Neural progenitor cell (in vitro differentiated cells): Measurements from ENCODE around the gene OGDHL. TPM values are rescaled to one million over a fixed set of nuclear protein-coding genes. Genes with fewer than 3 reads are reported as not detected.

Experiments
- DNase-seq: peaks from one replicate; pipeline ENCODE4 v3.0.0-alpha.2; 2016; ENCODE audit warnings: low spot score
- H2AFZ ChIP-seq: fragments of 200-600 bp; sonication (generic); replicated peaks from 2 replicates; pipeline ENCODE4 v1.6.1; 2016; ENCODE audit warnings: antibody characterized with exemption
- H3F3A ChIP-seq: fragments of 200-600 bp; sonication (generic); 2 replicates; pipeline ENCODE4 v1.6.1; 2016; ENCODE audit warnings: antibody characterized with exemption, low read depth
- H3K27ac ChIP-seq: fragments of 200-600 bp; sonication (generic); 2 replicates; pipeline ENCODE4 v1.5.1; 2016; ENCODE audit warnings: mild to moderate bottlenecking
- H3K27me3 ChIP-seq: fragments of 200-600 bp; sonication (generic); 2 replicates; pipeline ENCODE4 v1.6.1; 2016; ENCODE audit warnings: mild to moderate bottlenecking, moderate library complexity
- H3K36me3 ChIP-seq: fragments of 200-600 bp; sonication (generic); 2 replicates; pipeline ENCODE4 v1.5.1; 2016
- H3K4me1 ChIP-seq: fragments of 200-600 bp; sonication (generic); 2 replicates; pipeline ENCODE4 v1.6.1; 2016; ENCODE audit warnings: mixed run types
- H3K4me2 ChIP-seq: fragments of 200-600 bp; sonication (generic); 2 replicates; pipeline ENCODE4 v1.6.1; 2016
- H3K4me3 ChIP-seq: fragments of 200-600 bp; sonication (generic); 2 replicates; pipeline ENCODE4 v1.5.1; 2016
- H3K79me2 ChIP-seq: fragments of 200-600 bp; sonication (generic); 2 replicates; pipeline ENCODE4 v1.6.1; 2016; ENCODE audit warnings: low read depth
- H3K9ac ChIP-seq: fragments of 200-600 bp; sonication (generic); 2 replicates; pipeline ENCODE4 v1.6.1; 2016
- H3K9me3 ChIP-seq: fragments of 200-600 bp; sonication (generic); 2 replicates; pipeline ENCODE4 v1.5.1; 2016; ENCODE audit warnings: low read depth
- H4K20me1 ChIP-seq: fragments of 200-600 bp; sonication (generic); 2 replicates; pipeline ENCODE4 v1.6.1; 2016; ENCODE audit warnings: low read depth
- H3K27ac Mint-ChIP-seq: 3 replicates; pipeline ENCODE4 v1.8.0; 2021; ENCODE audit warnings: mixed read lengths
- H3K27me3 Mint-ChIP-seq: 2 replicates; pipeline ENCODE4 v1.8.0; 2022; ENCODE audit warnings: low read depth, mild to moderate bottlenecking, inconsistent platforms, moderate library complexity, mixed read lengths; ENCODE audit not compliant: insufficient read depth
- H3K36me3 Mint-ChIP-seq: 3 replicates; pipeline ENCODE4 v1.8.0; 2021; ENCODE audit warnings: mixed read lengths
- H3K4me1 Mint-ChIP-seq: 3 replicates; pipeline ENCODE4 v1.8.0; 2021; ENCODE audit warnings: mixed read lengths
- H3K4me3 Mint-ChIP-seq: 3 replicates; pipeline ENCODE4 v1.8.0; 2021; ENCODE audit warnings: mild to moderate bottlenecking, moderate library complexity, mixed read lengths
- H3K9me3 Mint-ChIP-seq: 3 replicates; pipeline ENCODE4 v1.8.0; 2020; ENCODE audit warnings: mixed read lengths
- CTCF ChIP-seq: fragments of 200-600 bp; sonication (generic); IDR thresholded peaks from 2 replicates; pipeline ENCODE4 v1.5.1; 2017; ENCODE audit warnings: antibody characterized with exemption, mild to moderate bottlenecking
- EZH2 ChIP-seq: fragments of 200-600 bp; sonication (generic); IDR thresholded peaks from 2 replicates; pipeline ENCODE4 v1.6.1; 2017; ENCODE audit warnings: antibody characterized with exemption, mild to moderate bottlenecking, moderate library complexity
- EZH2phosphoT487 ChIP-seq: fragments of 200-600 bp; sonication (generic); IDR thresholded peaks from 2 replicates; pipeline ENCODE4 v1.6.1; 2017; ENCODE audit warnings: antibody characterized with exemption
- total RNA-seq: library from RNA; depleted of rRNA; stranded (reverse); fragments of >200 nt; gene quantifications from 2 replicates; pipeline ENCODE4 v1.2.3, GENCODE V29; 2015; ENCODE audit warnings: low replicate concordance

Gene OGDHL
- total RNA-seq, 1 donor from 2014 or later, result 0.34 TPM

- no peaks in the 10 kb centered on the region for H3K4me1 Mint-ChIP-seq
- Histone ChIP-seq H3K4me2 (no peak overlapping the region), H3F3A (no peaks in the 10 kb centered on the region), H2AFZ (no peak overlapping the region), H3K4me1 (no peaks in the 10 kb centered on the region), H3K9me3 (no peaks in the 10 kb centered on the region), H3K27me3 (no peaks in the 10 kb centered on the region), H3K27ac (no peak overlapping the region), H4K20me1 (no peaks in the 10 kb centered on the region), H3K36me3 (no peaks in the 10 kb centered on the region), H3K4me3 (no peak overlapping the region), H3K9ac (no peak overlapping the region), H3K79me2 (no peaks in the 10 kb centered on the region)
- no peak overlapping the region for H3K4me3 Mint-ChIP-seq
- H3K27me3 Mint-ChIP-seq, result peaks cover 5% of the 10 kb centered on the region
- H3K9me3 Mint-ChIP-seq, result no peaks in the 10 kb centered on the region
- no peak overlapping the region for H3K27ac Mint-ChIP-seq
- TF ChIP-seq CTCF (no peak), EZH2phosphoT487 (no peak), EZH2 (no peak)
- no peak for DNase-seq
- peaks cover 2% of the 10 kb centered on the region for H3K36me3 Mint-ChIP-seq
These were observed 25.5 kb downstream of the OGDHL start for GRCh38 chr10:49736564-49737113.

DNA sequence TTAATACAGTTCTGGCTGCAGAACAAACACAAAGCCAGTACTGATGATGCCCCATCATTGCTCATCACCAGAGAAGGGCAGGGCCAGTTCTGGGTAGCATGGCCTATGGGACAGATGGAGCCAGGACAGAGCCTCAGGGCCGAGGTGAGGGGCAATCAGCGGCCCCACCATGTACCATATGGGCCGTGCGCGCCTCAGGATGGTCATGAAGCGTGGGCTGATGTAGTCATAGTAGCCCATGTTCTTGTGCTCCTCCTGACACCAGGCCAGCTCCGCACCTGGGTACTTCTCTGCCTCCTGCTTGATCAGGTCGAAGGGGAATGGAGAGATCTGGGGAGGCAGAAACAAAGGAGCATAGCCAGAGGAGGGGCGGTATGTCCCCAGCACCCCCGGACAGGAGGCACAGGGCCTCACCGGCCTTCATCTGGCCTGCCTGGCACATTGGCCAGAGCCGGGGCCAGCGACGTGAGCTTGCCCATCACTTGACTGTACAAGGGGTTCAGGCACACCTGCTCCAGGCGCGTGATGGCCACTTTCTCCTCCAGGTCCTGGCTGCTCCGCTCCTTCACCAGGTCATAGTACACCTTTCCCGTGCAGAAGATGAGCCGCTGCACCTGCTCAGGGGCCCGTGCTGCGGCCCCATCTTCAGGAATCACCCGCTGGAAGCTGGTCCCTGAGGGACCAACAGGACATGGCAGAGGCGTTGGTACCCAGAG is 26.1 kb downstream of the OGDHL start:
- no peaks in the 10 kb centered on the region for H4K20me1 ChIP-seq
- no peaks in the 10 kb centered on the region for H3K9me3 Mint-ChIP-seq
- peaks cover 2% of the 10 kb centered on the region for H3K36me3 Mint-ChIP-seq
- no peaks in the 10 kb centered on the region for H3K4me1 ChIP-seq
- H3K27me3 ChIP-seq, result no peaks in the 10 kb centered on the region
- no peak for DNase-seq
- no peaks in the 10 kb centered on the region for H3K9me3 ChIP-seq
- no peaks in the 10 kb centered on the region for H3K79me2 ChIP-seq
- H3K9ac ChIP-seq, result no peak overlapping the region
- no peaks in the 10 kb centered on the region for H3K36me3 ChIP-seq
- peaks cover 5% of the 10 kb centered on the region for H3K27me3 Mint-ChIP-seq
- H3K27ac ChIP-seq, result no peak overlapping the region
- H3K4me2 ChIP-seq, result no peak overlapping the region
- H3K27ac Mint-ChIP-seq, result no peak overlapping the region
- H3K4me1 Mint-ChIP-seq, result no peaks in the 10 kb centered on the region
- no peaks in the 10 kb centered on the region for H3F3A ChIP-seq
- H3K4me3 Mint-ChIP-seq, result no peak overlapping the region
- H3K4me3 ChIP-seq, result no peak overlapping the region
- TF ChIP-seq EZH2 (no peak), EZH2phosphoT487 (no peak), CTCF (no peak)
- no peak overlapping the region for H2AFZ ChIP-seq

DNA sequence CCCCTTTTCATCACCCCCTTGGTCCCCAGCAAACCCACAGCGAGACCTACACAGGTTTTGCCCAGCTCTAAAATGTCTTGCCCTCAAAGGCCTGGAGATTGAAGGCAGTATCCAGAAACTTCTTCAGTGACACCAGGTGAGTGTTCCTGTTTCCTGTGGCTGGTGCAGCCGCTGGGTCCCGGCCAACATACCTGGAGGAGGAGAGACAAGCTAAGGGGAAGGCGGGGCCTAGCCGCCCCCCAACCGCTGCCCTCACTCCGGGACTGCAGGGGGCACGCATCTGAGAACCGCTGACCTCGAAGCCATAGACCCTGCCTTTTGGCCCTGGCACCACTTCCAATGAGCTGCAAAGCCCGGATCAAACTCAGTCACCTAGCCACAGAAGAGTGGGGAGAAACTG is 27.0 kb downstream of the OGDHL start:
- H3K9me3 Mint-ChIP-seq, result no peaks in the 10 kb centered on the region
- no peak for DNase-seq

More for the DNA sequence above, 27.0 kb downstream of the OGDHL start:
- no peak overlapping the region for H3K4me2 ChIP-seq
- H3K4me1 ChIP-seq, result no peaks in the 10 kb centered on the region
- Mint-ChIP-seq H3K27me3 (peaks cover 5% of the 10 kb centered on the region), H3K36me3 (peaks cover 2% of the 10 kb centered on the region), H3K4me1 (no peaks in the 10 kb centered on the region), H3K4me3 (no peak overlapping the region), H3K27ac (no peak overlapping the region)
- no peaks in the 10 kb centered on the region for H3K9me3 ChIP-seq
- no peaks in the 10 kb centered on the region for H3K27me3 ChIP-seq
- TF ChIP-seq CTCF (no peak), EZH2phosphoT487 (no peak)
- no peaks in the 10 kb centered on the region for H3K79me2 ChIP-seq
- H3K36me3 ChIP-seq, result no peaks in the 10 kb centered on the region
- no peak overlapping the region for H3K27ac ChIP-seq
- H4K20me1 ChIP-seq, result no peaks in the 10 kb centered on the region
- H3K9ac ChIP-seq, result no peak overlapping the region
- no peak overlapping the region for H3K4me3 ChIP-seq
- no peak overlapping the region for H2AFZ ChIP-seq
- no peaks in the 10 kb centered on the region for H3F3A ChIP-seq
